Epithelial cell of alveolus of lung (primary cell): ENCODE data around the gene PGM5. TPM values are rescaled to one million over a fixed set of nuclear protein-coding genes. Genes with fewer than 3 reads are reported as not detected.

ENCODE experiments used
- total RNA-seq: library from RNA; depleted of rRNA; stranded (reverse); fragments of >200 nt; gene quantifications from 2 replicates; pipeline ENCODE4 v1.2.1, GENCODE V29; 2015

The PGM5 gene
- total RNA-seq = 0.39 and 1.4 TPM in 2 replicates

DNA sequence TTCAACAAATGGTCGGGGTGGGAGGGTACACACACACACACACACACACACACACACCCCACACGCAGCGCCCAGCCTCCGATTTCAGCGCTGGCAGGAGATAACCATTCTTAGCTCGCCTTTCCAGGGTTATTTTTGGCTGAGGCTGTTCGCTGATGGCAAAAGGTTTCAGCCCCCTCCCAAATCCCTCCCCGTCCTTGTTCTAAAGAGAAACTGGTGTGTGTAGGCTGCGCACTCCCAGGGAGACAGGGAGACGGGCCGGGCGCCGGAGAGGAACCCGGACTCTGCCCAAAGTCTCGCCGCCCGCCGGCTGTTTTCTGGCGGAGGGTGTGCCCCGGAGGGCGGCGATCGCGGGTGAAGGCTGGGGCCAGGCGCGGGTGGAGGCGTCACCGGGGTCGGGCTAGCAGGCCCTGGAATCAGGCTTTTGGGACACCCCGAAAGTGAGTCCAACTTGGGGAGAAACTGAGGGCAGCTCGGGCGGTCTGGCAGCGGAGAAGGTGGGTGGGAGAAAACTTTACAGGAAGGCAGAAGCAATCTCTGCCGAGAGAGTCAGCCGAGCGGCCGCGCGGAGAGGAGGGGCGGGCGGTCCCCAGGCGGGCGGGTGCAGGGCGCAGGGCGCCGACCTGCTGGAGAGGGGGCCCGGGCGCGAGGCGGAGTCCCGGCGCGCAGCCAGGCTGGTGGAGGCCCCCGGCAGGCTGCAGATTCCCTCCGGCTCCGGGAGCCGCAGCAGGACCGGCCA, at the start of gene PGM5:
TSS of gene PGM5 (plus strand) at position 232 of the 739 bp plus-strand sequence. CDS start 517 bp downstream, outside the sequence.

DNA sequence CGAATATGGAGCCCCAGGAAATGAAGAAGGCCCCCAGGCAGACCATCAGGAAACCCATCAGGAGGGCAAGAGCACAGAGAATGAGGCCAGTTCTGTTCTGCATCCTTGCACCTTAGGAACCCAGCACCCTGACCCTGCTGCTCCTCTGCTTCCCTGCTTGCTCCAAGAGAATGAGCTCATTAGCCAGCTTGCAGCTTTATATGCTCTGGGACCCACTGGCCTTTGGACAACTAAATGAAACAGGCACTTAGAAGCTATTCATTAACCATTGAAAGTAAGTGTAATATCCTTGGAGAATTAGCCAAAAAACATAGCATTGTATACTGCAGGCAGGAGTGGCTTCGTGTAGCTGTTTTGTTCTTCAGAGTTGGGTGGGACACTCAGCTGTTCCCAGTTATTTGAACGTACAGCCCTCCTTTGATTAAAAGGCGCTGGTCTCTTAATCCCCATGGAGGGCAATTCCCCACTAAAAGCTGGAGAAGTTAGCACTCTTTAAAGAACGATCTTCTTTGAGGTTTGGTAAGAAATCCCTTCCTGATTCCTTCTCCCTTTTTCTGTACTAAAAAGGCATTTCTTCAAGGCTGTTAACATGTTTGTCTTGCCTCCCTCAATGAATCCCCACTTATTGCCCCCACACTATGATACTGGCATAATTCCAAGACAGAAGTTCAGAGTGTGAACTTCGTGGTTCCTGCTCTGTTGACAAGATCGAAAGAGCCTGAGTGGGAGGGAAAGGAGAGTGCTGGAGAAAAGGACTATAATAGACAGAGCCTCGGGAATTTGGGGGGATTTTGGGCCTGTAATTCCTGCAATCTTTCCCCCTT, 184.5 kb downstream of the PGM5 start, which contains the start of gene TMEM252:
TSS of gene TMEM252 (minus strand) at position 172 of the 824 bp plus-strand sequence. CDS start at position 103, 69 bp downstream.

Other genes with a start within 250 kb of the PGM5 start
- gene ZNG1C, start 114.6 kb upstream of the PGM5 start, total RNA-seq = 6.9 and 7.2 TPM in 2 replicates
- gene FOXD4L3, start 53.7 kb upstream of the PGM5 start, total RNA-seq = not detected in 2 replicates
- gene TMEM252, start 184.3 kb downstream of the PGM5 start, total RNA-seq = not detected in 2 replicates